Glomerular visceral epithelial cell (primary cell): ENCODE results near the gene CCSER2.
A peak's percentile ranks its signal among the peaks of the same experiment; 100 is the strongest.
"Not testable (repeated sequence)": the region's sequence is repeated elsewhere in the genome, so short reads cannot be mapped to it uniquely, and the experiment has no call there.

Source experiments
- DNase-seq: peaks from one replicate; pipeline ENCODE4 v3.0.0-alpha.2; 2016; ENCODE audit errors: extremely low spot score

Gene CCSER2

DNA sequence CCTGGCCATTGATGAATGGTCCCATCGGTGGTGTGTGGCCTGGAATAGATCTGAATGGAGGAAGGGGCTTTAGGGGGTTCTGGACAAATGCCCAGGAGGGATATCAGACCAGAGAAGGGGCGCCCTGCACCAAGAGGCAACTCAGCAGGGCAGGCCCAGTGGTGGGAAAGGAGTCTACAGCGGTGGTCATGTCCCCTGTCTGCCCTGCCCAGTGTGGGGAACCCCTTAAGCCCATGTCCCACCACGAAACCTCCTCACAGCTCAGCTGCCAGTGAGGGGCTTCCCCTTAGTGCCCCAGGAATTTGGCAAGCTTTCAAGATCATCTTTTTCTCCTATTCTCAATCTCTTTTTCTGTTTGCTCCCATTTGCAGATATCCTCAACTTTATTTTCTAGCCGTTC lies 14.1 kb upstream of the CCSER2 start:
- DNase-seq = no peak

DNA sequence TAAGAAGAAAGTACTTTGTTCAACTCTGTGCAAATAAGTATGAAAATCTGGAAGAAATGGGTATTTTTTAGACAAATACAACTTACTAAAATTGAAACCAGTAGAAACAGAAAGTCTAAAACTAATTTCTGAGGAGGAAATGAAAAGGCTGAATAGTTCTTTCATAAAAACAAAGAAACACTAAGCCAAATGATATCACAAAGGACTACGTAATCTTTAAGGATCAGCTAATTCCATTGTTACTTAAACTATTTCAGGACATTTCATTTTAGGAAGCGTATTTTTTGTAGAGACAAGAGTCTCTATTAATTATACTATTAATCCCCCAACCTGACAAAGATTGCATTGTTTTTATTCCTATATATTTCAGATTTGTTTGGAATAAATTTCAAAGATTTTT lies 11.2 kb upstream of the CCSER2 start:
- DNase-seq = no peak

DNA sequence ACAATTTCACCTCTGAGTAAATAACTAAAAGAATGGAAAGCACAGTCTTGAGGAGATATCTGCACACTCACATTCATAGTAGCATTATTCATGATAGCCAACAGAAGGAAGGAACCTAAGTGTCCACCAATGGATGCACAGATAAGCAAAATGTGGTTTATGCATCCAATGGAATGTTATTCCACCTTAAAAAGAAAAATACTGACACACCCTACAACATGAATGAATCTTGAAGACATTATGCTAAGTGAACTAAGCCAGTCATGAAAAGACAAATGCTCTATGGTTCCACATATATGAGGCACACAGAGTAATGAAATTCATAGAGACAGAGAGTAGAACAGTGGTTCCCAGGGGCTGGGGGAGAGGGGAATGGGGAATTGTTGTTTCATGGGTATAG lies 6.5 kb upstream of the CCSER2 start:
- DNase-seq = no peak

DNA sequence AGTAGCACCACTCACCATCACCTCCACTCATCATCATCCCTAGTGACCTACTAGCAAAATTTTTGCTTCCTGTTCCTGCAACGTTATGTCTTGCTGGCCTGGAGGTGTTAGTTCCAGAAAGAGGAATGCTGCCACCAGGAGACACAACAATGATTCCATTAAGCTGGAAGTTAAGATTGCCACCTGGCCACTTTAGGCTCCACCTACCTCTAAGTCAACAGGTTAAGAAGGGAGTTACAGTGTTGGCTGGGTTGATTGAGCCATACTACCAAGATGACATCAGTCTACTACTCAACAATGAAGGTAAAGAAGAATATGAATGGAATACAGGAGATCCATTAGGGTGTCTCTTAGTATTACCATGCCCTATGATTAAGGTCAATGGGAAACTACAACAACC lies 4.8 kb upstream of the CCSER2 start:
- not testable (repeated sequence) for DNase-seq

DNA sequence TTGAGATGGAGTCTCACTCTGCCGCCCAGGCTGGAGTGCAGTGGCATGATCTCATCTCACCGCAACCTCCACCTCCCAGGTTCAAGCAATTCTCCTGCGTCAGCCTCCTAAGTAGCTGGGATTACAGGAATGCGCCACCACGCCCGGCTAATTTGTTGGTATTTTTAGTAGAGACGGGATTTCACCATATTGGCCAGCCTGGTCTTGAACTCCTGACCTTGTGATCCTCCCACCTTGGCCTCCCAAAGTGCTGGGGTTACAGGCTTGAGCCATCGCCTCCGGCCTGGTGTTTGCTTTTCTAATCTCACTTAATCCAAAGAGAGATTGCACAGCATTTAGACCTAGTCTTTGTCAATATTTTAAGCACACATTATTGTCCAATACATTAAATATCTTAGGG lies 1.4 kb upstream of the CCSER2 start:
- peak; percentile 39 for DNase-seq

DNA sequence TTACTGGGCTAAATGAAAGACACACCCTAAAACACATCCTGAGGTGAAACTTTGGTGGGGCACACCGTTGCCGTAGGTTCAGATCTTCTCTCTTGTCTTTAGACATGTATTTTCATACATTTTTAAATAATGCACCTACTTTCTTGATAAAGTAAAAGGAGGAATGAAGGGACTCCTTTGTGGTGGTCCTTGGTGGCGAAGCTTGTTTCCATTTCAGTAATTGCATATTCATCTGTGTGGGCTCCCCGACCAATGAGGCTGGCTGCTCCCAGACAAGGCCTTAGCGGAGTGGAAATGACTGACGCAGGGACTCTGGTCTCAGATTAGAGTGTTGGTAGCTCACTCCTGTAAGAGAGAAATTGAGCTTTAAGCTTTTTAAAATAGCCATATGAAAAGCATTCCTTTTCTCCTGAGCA lies 815 bp downstream of the CCSER2 start:
- peak; percentile 51 for DNase-seq

DNA sequence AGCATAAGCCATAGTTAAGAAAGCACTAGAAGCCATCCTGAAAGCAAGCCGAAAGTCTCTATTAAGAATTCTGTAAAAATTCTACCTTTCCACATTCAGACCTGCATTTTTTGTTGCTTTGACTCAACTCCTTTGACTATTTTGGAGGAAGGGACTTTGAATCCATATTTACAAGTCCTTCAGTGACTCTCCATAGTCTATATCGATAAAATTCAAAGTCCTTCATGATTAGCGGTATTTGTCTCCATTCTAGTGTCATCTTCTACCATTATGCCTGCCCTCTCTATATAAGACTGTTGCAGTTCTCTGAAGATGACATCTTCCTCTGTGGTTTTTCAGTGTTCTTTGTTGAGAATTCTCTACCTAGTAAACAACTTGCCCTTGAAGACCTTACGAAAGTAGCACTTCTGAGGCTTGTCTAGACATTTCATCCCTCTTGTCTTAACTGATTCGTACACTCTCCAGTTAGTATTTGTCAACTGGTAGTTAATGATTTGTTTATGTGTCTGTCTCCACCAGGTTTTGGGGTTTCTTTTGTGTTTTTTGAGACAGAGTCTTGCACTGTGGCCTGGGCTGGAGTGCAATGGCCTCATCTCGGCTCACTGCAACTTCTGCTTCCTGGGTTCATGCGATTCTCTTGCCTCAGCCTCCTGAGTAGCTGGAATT lies 1.7 kb downstream of the CCSER2 start:
- no peak for DNase-seq

DNA sequence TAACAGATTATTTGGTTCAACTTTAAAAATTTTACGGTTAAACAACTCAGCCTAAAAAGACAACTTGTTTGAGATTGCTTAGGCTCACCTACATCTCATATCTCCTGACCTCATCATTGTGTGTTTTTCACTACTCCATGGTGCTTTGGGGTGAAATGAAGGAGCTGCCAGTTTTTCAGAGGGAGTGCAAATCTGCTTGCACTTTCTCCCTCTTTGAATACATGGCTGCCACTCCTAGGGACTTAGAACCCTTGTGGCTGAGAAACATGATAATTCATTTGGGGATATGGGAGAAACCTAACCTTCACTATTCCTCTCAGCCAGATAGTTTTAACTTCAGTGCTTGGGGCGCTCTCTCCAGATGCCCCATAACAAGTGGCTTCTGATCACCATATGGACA lies 2.7 kb downstream of the CCSER2 start:
- no peak for DNase-seq

DNA sequence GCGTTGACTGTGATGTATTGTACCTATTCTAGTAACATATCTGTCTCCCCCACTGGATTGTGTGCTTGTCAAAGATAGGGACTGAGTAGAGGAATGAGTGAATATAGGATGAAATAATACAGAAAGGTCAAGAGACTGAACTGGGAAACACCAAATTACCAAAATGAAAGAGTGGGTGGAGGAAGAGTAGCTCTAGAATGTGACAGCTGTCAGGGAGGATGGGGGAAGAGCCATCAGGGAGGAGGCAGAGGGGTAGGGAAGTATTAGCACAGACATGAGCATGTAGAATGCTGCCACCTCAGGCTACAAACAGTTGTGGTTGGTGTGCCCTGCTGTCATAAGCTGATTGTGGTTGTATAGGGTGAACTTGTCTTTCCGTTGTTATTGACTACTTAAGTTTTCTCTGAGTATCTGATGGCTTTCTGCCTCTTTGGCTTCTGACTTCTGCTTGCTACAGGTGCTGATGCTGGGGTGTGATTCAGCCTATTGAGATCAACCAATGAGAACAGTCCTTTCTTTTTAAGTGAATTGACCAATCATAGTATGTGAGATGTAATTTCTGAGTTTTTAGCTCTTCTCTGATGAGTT lies 5.6 kb downstream of the CCSER2 start:
- peak; percentile 25 for DNase-seq

DNA sequence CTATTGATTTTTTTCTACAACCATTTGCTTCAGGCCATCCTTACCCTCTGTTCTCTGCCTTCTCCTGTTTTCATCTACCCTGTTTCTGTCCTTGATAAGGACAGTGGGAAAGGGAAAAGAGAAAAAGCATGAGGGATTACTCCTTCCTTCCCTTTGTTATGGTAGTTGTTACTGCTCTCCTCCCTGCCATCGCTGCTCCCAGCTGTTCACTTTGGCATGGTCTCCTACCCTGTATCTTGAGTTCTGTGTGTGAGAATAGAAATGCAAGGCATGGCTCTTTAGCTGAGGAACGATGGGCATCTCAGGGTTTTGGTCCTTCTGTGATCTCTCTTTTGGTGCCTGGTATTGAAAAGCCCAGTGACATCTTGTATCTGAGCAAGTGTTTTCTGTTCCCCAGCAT lies 6.4 kb downstream of the CCSER2 start:
- no peak for DNase-seq

DNA sequence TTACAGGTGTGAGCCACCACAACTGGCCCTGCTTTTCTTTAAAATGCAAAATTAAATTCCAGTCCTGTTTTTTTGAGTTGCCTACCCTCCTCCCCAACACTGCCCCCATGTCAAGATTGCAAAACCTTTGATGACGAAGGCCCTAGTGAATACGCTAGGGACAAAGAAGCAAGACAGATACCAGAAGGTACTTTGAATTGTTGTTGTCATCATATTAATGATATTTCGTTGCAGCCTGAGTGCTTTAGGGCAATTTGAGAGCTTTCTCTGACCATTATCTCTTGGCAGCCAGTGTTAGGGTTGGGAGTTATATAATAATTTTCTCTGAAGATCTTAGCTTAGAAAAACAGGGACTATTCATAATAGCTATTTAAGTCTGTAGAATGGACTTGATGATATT lies 7.1 kb downstream of the CCSER2 start:
- no peak for DNase-seq

DNA sequence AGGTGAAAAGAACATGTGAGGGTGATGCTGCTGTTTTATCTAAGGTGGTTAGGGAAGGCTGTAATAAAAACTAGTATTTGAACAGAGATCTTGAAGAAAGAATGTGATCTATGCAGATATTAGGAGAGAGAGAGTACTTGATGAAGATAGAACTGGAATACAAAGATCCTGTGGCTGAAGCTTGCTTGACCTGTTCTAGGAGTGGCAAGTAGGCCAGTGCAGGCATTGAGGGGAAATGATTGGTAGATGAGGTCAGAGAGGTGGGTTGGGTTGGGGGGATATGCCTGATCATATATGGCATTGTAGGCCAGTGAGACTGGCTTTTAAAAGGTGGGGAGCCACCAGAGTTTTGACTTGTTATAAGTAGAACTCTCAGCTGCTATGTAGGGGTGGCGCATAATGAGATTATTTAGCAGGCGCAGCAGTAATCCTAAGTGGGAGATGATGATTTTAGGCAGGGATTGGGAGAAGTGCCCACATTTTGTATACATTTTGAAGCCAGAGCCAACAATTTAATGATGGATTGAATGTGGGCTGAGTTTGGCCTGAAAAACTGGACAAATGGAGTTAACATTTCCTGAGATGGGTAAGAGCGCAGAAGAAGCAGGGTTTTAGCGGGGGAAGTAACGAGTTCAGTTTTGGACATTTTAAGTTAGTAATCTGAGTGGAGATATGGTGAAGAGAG lies 8.2 kb downstream of the CCSER2 start:
- DNase-seq = no peak

DNA sequence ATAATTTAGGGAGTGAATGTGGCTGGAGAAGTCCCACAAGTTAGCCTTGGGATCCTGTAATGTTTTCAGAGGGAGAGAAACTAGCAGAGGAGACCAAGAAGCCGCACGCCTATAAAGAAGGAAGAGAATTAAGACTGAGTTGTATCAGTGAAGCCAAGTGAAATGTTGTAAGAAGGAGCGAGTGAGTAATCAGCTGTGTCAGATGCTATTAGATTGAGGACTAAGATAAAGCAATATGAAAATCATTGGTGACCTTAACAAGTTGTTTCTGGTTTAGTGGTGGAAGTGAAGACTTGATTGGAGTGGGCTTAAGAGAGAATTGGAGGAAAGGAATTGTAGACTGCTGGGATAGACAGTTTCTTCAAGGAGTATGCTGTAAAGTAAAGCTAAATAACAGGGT lies 8.8 kb downstream of the CCSER2 start:
- no peak for DNase-seq

DNA sequence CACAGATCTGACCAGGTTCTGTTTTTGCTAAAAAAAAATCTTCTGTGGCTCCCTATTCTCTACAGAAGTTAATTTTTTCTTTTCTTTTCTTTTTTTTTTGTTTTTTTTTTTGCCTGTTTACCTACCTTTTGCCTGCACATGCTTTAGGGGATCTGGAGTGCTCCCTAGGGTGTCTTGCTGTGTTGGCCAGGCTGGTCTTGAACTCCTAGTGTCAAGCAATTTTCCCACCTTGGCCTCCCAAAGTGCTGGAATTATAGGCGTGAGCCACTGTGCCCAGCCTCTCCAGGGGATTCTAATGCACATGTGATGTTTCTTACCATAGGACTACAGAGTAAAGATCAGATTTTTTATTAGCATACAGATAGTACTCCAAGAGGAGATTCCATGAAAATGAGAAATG lies 10.6 kb downstream of the CCSER2 start:
- no peak for DNase-seq

DNA sequence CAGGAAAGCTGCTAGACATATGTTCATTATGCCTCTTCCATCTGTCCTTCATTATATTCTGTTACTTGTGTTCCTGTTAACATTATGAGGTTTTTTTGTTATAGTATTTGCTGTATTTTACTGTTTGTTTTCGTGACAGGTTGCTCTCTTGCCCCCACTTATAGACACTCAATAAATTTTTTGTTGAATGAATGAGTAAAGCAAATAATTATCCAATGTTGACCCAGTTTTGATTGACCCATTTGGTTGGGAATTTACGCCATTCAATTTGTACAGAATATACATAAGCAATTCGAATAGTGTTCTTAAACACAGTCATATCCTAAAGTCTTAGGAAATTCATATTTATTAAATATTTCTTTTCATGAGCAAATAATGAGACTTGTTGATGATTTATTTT lies 11.8 kb downstream of the CCSER2 start:
- no peak for DNase-seq

DNA sequence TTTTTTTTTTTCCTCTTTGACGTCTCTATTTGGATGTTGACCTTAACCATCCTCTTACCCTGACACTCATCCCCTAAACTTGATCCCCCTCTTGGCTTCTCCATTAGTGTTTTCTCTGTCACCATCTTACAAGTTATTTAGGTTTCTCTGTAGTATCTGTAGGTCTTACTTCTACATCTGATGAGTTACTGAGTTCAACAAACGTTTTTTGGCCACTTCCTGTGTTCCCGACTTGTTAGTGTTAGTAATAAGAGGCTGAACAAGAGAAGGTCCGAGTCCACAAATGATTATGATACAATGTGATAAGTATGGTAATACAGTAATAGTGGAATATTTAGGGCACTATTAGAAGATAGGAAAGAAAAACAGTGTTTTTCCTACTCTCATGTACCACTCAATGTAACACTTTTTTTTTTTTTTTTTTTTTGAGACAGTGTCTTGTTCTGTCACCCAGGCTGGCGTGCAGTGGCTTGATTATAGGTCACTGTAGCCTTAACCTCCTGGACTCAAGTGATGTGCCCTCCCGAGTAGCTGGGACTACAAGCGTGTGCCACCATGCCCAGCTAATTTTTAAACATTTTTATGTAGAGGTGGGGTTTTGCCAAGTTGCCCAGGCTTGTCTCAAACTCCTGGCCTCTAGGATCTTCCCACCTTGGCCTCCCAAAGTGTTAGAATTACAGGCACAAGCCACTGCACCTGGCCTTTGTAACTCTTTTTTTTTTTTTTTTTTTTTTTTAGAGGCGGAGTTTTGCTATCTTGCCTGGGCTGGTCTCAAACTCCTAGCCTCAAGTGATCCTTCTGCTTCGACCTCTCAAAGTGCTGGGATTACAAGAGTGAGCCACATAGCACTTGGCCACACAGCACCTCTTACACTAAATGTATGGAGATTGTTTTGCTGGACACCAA lies 12.5 kb downstream of the CCSER2 start:
- DNase-seq = no peak

DNA sequence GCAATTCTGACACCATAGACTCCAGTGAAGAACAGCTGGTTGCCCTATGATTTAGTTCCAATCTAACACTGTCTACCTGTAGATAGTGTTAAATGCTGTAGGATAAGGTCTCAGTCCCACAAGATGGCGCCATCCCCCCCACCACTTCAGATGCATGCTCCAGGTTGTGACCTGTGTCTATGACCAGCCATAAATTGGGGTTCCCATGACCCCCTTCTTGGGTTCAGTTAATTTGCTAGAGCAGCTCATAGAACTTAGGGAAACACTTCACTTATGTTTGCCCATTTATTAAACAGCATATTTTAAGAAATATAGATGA lies 13.1 kb downstream of the CCSER2 start:
- no peak for DNase-seq

DNA sequence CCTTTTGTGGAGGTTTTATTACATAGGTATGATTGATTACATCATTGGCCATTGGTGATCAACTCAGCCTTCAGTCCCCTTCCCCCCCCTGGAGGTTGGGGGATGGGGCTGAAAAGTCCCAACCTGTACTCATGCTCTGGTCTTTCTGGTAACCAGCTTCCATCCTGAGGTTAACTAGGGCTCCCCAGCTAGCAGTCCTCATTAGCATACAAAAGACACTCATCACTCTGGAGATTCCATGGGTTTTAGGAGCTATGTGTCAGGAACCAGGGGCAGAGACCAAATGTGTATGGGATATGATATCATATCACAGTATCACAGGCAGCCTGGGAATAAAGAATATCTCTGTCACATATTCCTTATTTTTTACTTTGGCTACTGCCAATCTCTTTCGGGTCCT lies 13.6 kb downstream of the CCSER2 start:
- no peak for DNase-seq

DNA sequence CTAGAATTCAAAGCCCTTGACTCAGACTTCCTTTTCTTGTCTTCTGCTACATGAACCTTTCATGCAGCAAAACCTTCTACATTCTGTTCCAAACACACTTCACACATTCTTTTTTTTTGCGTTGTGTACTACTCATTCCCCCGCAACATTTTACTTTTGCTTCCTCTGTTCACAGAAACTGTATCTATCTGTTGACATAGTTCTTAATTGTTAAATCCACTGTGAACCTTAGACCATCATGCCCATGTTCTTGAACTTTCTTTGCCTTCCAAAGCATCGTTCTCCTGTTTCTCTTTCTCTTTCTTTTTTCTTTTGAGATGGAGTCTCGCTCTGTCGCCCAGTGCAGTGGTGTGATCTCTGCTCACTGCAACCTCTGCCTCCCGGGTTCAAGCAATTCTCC lies 14.2 kb downstream of the CCSER2 start:
- DNase-seq = no peak

DNA sequence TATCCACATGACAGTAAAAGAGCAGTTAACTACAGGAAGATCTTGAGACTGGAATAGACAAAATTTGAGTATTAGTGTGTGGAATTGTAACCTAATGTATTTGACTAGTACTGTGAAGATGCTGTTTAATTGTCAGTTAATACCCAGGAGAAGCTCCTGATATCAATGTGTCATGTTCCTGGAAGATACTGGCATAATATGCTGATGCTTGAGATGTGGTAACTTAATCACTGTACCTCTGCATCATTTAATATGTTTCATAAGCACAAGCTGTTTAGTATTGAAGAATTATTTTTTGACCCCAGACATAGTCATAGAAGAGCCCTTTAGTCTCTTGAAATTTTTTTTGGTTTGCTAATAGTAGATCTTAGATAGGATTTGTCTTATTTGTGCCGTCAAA lies 15.4 kb downstream of the CCSER2 start:
- DNase-seq = no peak

DNA sequence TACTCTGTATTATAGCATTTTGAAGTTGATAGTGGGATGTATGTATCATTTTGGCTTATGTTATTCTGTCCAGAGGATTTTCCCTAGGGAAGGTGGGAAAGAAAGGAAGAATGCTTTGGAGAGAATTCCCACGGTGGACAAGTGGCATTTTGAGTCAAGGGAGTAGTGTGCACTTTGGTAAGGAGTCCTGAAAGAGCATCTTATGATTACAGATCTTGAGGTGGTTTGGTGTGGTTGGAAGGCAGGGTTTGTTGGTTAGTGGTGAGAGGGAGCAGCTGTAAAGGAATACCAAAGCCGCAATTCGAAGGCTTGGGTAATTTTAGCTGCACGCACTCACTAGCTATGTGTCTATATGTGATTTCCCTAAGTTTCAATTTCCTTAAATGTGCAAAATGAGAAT lies 16.1 kb downstream of the CCSER2 start:
- no peak for DNase-seq

DNA sequence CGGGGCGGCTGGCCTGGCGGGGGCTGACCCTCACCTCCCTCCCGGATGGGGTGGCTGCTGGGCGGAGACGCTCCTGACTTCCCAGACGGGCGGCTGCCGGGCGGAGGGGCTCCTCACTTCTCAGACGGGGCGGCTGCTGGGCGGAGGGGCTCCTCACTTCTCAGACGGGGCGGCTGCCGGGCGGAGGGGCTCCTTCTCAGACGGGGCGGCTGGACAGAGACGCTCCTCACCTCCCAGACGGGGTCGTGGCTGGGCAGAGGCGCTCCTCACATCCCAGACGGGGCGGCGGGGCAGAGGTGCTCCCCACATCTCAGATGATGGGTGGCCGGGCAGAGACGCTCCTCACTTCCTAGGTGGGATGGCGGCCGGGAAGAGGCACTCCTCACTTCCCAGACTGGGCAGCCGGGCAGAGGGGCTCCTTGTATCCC lies 19.2 kb downstream of the CCSER2 start:
- DNase-seq = not testable (repeated sequence)

DNA sequence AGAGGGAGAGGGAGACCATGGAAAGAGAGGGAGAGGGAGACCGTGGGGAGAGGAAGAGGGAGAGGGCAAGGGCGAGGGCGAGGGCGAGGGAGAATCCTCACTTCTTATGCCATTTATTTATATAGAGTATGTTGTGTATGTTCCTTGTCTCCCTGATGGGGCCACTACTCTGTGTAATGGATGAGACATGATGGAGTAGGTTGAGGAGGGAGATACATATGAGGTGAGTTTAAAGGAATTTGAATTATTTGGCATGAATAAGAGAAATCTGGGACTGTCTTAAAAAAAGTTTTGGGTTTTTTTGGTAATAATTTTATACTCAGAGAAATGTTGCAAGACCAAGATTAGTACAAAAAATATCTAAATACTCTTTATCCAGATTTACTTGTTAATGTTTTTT lies 20.1 kb downstream of the CCSER2 start:
- peak; percentile 61 for DNase-seq
